Measurements from ENCODE around the gene SERPINB8.
A peak's percentile ranks its signal among the peaks of the same experiment; 100 is the strongest.

SERPINB8 gene

GRCh38 chr18:64019922-64020756, 50.3 kb downstream of the SERPINB8 start:
- DNase-seq: no peak

GRCh38 chr18:64026350-64026749, 56.5 kb downstream of the SERPINB8 start:
- no peak for DNase-seq

- no peak for DNase-seq
Observed at GRCh38 chr18:64027931-64028695, 58.2 kb downstream of the SERPINB8 start.

- no peak for DNase-seq
Observed at GRCh38 chr18:64029096-64029495, 59.2 kb downstream of the SERPINB8 start.

GRCh38 chr18:64031411-64031810, 61.5 kb downstream of the SERPINB8 start:
- DNase-seq: no peak

GRCh38 chr18:64032312-64032711, 62.4 kb downstream of the SERPINB8 start:
- DNase-seq: no peak

- peak in 1 of 5 donors; percentile 2 for DNase-seq
Observed at GRCh38 chr18:64037812-64038414, 68.0 kb downstream of the SERPINB8 start.

Data from T-helper 1 cell (primary cell).